T-helper 1 cell (primary cell): ENCODE data around the gene TOR1A.

Experiments used
- DNase-seq, 5 donors: peaks; one replicate each; pipeline ENCODE4 v3.0.0-alpha.2; 2012 to 2020

TOR1A gene

DNA sequence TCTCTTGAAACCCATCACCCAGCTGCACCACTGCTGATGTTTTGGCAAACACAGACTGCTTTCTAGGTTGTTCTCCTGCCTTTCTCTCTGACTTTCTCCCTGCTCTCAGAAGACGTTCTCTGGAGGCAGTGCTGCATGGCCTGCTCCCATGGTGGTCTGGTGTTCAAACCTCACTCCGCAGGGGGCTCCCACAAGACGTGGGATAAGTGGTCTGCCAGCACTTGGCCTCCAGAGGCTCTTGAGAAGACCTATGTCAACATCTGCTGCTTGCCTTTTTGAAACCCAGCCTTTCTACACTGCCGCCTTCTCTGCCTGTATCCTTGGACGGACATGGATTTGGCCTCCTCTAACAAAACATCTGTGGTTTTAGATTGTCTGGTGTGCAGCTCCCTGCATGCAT, 27.9 kb upstream of the TOR1A start:
- DNase-seq: no peak

DNA sequence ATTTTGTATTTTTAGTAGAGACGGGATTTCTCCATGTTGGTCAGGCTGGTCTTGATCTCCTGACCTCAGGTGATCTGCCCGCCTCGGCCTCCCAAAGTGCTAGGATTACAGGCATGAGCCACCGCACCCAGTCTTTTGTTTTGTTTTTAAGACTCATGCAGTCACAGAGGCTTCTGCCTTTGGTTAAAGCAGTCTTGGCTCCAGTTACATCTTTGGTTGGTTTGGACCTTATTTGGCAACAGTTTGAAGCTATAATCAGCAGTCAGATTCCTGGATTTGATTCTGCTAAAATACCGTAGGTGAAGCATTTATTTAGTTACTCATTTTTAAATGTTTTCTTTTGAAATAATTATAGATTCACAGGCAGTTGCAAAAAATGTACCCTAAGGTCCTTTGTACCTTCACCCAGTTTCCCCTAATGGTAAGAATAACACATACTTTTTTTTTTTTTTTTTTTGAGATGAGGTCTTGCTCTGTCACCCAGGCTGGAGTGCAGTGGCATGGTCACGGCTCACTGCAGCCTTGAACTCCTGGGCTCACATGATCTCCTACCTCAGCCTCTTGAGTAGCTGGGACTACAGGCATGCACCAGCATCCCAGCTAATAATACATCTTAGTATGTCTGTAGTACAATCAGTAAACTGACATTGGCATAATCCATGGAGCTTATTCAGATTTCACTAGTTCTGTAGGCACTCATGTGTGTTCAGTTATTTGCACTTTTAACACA, 27.1 kb upstream of the TOR1A start:
- no peak for DNase-seq

DNA sequence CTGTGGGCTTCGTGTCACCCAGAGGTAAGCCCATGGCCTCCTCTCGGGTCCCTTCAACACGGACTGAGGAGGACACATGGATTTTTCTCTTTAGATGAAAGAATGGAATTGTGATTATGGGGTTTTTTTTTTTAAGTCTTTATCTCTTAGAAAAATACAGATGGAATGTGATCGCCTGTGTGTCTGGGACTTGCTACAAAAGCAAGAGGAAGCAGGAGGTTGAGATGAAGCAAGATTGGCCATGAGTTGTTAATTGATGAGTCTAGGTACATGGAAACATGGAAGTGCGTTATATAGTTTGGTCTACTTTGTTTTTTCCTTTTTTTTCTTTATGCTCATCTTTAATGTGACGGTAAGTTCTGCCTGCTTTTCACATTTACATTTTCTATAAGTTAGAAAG, 26.0 kb upstream of the TOR1A start:
- DNase-seq: no peak

DNA sequence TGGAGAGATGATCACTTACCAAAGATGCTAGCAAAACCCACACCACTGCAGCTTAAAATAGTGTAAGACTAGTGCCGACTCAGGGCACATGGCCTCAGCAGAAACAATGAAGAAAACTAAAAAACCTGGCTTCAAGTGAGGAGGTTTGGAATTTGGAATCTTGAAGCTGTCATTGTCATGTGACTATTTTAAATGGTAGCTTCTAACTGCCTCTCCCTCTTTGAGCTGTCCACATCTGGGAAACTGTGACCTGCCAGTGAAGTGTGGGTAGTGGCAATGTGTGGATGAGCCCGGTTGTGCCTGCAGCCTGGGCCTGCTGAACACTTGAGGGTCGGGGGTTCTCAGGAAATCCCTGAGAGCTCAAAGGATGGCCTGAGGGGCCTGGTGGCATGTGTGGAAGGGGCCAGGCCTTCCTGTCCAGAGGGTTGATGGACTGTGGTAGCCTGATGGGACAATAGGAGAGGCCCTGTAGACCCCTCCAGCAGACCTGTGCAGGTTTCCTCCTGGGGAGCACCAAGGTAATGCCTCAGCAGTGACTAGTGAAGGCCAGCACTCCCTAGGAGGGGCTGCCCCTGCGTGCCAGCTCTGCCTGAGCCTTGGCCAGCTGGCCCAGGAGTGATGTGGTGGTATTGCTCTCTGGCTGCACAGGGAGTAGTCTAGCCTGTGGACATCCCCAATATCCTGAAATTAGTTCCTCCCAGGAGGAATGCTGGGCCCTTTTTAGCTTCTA, 24.9 kb upstream of the TOR1A start:
- no peak for DNase-seq

DNA sequence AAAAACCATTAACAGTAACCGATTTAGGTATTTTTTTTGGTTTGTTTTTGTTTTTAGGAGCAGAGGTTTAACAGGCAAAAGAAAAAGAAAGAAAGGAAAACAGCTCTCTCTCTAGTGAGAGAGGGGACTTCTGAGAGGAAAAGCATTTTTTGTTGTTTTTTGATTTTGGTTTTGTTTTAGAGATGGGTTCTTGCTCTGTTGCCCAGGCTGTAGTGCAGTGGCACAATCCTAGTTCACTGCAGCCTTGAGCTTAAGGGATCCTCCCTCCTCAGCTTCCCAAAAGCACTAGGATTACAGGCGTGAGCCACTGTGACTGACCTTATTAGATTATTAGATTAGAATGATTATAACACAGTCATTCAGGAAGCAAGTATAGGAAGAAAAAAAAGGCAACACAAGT, 21.4 kb upstream of the TOR1A start:
- DNase-seq: no peak

DNA sequence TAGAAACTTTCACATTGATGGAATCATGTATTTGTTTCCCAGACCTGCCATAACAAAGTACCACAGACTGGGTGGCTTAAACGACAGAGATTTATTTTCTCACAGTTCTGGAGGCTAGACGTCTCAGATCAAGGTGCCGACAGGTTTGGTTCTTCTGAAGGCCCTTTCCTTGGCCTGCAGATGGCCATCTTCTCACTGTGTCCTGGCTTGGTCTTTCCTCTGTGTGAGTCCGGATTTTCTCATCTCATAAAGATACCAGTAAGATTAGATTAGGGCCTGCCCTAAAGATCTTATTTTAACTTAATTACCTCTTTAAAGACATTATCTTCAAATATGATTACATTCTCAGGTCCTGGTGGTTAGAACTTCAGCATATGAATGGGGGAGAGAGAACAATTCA, 17.1 kb upstream of the TOR1A start:
- DNase-seq: no peak

DNA sequence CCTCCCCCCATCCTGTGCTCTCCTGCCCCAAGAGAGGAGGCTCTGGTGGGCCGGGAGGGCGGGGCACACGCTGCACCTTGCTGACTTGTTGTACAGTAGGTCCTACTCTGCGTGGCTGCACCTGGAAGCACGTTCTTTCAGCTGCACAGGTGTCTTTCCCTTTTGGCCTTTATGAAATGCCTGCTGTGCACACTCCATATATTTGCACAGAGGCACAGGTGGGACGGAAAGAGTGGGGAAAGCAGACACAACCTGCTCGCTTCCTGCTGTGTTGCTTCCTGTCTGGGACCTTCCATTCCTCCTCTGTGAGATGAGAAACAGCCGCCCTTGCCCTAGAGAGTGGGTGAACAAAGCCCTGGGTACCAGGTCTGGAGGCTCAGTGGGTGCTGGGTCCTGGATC, 16.1 kb upstream of the TOR1A start:
- DNase-seq: no peak

DNA sequence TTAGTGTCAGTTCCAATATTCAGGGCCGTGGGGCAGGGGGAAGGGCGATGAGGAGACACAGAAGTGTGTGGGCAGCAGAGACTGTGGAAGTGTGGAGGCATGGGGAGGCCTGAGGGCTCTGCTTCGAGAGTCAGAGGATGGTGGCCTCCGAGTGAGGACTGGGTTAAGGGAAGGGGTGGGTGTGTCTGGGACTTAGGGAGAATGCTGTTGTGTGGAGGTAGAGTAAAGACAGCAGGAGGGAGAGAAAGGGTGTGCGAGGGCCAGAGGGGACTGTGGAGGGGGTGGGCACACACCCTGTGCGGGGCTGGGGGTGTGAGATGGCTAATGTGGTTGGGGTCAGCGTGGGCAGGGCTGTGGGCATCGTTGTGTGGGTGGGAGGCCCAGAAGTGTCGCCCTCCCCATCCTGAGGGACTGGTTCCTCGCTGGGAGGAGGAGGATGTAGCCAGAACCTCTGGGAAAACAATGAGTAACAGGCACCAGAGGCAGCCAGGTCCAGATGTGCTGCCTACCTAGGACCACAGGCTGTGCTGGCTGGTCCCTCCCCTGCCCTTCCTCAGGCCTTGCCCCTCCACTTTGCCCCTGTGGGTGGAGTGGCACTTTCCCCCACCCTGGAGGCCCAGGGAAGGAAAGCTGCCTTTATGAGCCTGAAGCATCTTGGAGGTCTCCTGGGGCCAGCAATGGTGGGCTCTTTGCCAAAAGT, 15.5 kb upstream of the TOR1A start:
- no peak for DNase-seq

DNA sequence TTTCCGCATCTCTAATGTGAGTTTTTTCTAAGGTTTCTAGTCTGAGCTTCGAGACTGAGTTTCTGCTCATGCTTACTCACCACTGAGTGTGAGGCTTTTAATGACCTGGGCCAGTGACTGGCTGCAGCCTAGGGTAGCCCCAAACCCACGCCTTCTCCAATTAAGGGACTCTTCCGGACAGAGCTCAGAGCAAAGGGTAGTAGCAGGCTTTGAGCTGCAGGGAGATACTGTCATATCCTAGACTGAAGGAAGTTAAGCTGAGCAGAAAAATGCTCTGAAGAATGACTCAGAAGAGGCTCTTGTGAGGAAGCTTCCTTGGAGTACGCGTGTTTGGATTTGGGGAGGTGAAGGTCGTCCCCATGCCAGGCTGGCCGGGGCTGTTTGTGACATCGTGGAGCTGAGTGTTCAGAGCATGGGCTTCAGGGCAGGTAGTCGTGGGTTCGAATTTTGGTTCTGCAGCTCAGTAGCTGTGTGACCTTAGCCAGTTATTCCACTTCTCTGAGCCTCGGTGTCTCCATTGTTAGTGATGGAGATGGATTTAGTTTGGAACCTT, 14.8 kb upstream of the TOR1A start:
- DNase-seq: peak in 1 of 5 donors; percentile 49

DNA sequence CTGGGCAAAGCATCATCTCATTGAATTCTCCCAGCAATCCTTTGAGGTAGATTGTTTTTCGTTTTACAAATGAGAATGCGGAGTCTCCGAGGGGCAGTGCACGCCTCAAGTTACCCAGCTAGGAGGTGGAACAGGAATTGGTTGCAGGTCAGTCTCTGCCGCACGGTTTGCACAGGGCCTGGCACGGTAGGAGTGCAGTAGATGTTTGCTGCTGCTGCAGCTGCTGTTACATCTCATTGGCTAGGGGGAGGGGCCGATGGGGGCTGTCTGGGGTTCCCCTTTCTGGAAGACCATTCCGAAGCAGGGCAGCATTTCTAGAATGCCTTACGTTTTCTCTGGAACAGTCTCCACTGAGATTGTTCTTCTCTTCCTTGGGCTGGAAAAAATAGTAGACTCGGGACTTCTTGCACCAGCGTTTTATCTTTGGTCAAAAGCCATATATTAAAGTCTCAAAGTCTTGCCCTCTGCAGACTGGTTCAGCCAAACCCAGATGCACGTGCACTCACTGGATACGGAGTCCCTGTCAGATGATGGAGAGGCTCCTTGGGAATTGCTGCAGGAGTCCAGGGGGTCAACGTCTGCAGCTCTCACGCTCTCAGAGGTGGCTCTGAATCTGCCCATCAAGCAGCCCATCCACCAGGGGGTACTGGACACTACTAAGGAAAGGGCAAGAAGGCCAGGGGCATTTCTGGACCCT, 12.5 kb upstream of the TOR1A start:
- DNase-seq: peak in 4 of 5 donors; percentile 29 to 54 (median 38)

DNA sequence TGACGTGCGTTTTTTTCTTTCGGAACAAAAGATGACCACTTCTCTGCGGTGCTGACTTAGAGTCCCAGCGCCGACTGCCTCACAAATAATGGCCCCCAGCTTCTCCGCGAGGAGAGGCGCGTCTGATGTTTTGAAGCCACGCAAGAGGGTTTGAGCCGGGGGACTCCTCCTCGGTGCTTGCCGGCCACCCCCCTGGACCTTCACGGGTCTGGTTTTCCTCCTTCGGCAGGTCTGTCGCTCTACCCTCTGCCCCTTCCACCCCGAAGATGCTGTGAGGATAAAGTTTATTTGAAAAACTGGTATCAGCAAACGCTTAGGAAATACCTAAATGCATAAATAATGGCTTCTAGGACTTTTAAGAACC, 11.9 kb upstream of the TOR1A start:
- DNase-seq: peak in 1 of 5 donors; percentile 9

DNA sequence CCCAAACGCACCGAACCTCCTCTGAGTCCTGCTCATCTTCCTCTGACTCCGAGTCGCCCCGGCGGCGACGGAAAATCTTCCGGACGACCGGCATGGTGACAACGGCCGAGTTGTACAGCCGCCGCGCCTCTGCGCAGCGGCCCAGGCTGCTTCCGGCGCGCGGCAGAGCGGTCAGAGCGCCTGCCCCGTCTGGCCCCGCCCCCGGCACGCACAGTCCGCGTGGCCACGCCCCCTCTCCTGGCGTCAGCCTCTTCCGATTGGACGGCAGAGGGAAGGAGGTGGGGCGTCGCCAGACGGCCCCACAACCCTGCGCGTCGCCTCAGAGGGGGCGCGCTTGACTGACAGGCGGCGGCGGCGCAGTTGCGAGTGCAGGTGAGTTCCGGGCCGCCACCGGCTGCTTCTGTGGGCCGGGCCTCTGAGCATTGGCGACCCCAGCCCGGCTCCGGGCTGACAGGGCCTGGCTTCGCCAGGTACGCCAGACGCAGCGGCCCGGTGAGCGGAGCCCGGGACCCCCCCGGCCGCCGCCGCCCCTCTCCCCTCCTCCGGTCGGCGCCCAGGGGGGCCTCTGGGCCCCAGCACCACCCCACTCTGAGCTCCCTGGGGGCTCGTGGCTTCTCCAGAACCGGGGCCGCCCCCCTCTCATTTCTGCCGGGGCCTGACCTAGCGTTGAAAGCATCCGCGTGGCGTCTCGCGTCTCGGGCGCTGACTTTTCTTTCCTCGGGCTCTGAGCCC, 11.4 kb upstream of the TOR1A start, which contains the start of the genes C9orf78 and USP20:
C9orf78 (minus strand) TSS at position 148 of the 732 bp plus-strand sequence; CDS start at position 94, 54 bp downstream.
USP20 (plus strand) TSS at position 331 of the 732 bp plus-strand sequence. CDS start 17,098 bp downstream, outside the sequence.
- DNase-seq: peak; percentile 94 to 99 (median 97)

DNA sequence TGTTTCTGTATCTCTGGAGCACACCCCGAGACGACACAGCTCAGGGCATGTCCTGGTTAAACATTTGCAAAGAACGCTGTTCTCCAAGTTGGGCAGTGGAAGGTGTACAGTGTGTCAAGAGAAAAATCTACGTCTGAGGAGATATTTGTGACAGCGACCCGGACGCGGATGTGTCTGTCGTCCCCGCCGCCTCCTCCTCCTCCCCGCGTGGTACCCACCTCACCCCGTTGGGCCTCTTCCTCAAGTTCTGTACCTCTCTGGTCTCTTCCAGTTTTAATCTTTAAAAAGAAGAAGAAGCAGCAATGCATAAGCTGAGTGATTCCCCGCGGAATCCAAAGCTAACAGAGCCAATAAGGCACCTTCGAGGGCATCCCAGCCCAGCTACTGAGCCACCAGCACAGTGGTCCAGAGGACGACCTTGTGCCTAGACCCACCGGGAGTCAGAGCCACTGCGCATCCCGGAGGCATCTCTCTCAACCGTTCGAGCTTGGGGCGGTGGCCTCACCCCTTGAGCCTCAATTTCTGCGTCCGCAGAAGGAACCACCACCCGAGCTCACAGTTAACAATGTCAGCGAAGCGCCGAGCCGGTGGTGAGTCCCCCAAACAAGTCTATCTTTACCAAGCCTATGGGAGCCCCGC, 10.7 kb upstream of the TOR1A start:
- peak in 4 of 5 donors; percentile 27 to 47 (median 38) for DNase-seq

DNA sequence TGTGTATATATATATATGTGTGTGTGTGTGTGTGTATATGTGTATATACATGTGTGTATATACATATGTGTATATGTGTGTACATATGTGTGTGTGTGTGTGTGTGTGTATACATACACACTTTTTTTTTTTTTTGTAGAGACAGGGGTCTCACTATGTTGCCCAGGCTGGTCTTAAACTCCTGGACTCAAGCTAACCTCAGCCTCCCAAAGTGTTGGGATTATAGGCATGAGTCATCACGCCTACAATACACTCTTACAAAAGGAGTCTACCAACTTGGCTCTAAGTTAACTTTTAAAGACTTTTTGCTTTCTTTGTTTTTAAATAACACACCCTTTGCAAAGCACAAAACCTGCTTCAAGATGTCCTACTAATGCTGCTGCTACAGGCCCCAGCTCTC, 9.0 kb upstream of the TOR1A start:
- DNase-seq: no peak

DNA sequence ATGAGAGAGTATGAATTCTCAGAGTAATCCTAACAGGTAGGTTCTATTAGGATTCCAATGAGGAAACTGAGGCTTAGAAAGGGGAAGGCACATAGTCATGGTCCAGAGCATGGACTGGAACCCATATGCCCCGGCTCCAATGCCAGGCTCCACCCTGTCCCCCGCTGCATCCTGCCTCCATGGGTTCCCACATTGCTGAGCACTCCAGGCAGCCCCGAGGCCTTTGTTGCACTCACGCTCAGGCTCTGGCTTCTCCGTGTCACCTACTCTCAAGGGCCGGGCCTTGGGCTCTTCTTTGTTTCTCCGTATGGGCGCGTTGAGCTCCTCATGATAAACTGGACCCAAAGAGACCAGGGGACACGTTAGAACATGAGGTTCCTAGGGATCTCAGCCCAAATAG, 5.0 kb upstream of the TOR1A start:
- no peak for DNase-seq

DNA sequence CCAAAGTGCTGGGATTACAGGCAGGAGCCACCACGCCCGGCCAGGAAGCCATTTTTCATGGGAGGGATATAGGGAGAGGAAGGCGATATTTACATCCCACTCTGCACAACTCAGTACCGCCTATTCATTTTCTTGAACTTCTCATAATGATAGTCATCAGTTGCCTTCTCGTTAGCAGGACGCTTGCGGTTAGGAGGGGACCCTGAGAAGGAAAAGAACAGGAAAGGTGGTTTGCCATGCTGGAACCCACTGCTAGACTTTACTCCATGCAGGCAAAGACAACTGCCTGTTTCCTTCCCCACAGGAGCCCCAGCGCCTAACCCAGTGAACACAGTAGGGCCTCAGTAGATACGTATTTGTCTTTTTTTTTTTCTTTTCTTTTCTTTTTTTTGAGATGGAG, 4.1 kb upstream of the TOR1A start:
- no peak for DNase-seq

DNA sequence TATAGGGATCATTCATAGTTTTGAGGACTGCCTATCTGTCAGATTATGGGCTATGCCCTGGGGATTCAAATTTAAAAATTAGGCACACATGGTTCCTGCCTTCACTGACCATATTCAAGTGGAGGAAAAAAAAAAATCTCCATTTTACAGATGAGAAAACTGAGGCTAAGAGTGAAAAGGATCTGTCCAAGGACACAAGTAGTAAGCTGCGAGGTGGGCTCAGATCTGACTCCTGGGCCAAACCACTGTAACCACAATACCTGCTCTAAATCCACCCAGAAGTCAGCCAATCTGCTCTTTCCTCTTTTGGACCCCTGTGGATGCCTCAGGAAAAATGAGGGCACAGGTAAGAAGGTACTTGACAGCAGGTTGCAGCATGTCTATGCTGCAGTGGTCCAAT, 2.8 kb upstream of the TOR1A start:
- no peak for DNase-seq

DNA sequence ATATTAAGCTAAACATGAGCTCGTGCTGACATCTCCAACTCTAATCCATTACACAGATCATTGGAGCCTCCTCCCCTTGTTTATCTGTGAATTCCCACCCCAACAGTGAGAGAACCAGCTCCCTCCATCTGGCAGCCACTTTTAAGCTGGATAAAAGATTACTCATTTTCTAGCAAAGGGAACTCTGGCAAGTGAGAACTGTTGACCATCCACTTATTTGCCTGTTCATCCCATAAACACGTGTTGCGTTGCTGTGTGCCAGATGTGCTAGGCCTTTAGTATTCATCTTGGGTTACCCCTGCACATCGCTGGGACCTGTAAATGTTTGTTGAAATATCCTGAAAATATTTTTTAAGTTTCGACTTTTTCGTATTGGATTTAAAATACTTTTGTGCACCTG, 2.4 kb upstream of the TOR1A start:
- no peak for DNase-seq

DNA sequence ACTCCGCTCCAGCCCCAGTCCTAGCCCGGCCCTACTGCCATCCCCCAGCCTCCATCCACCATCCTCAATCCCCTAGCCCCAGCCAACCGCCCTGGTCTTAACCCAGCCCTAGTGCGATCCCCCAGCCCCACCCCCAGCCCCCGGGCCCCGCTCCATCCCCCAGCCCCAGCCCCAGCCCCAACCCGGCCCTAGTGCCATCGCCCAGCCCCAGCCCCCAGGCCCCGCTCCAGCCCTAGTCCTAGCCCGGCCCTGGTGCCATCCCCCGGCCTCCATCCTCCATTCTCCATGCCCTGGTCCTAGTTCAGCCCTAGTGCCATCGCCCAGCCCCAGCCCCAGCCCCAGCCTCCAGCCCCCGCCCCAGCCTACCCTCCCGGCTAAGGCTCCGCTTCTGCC, 398 bp downstream of the TOR1A start:
- no peak for DNase-seq

DNA sequence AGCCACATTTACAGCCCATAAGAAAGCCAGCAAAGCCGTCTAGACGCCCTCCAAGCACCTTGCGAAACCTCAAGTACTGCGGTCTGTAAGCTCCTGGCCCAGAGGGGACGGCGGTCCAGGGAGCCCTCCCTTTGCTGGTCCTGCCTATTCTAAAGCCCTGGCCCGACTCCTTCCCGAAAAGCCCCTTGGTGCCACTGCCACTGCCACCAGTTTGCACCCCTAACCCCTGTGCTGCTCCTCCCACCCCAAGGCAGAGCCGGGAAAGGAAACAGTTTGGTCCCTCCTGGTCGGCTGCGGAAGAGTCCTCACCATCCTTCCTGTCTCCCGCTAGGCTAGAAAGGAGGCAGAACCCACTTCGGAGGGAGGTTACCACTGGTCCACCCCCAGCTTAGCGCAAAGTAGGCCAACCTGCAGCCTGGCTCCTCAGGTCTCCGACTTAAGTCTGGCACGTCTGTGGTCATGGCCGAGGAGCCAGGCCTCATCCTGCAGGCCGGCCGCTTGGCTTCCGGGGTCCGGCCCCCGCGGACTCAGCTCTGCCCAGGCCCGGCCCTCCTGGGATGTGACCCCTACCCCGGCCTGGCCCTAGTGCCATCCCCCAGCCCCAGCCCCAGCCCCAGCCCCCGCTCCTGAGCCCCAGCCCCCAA, 916 bp downstream of the TOR1A start:
- peak in 1 of 5 donors; percentile 49 for DNase-seq
